Parathyroid adenoma (tissue), 2 donors: ENCODE measurements around the gene DRAP1.

Experiments used
- H2AFZ ChIP-seq: fragments of 300-600 bp; sonication (generic); one replicate; pipeline ENCODE4 v1.7.0; 2017; ENCODE audit warnings: antibody characterized with exemption, mild to moderate bottlenecking
- H3K27ac ChIP-seq: fragments of 300-600 bp; sonication (generic); one replicate; pipeline ENCODE4 v1.7.0; 2017
- H3K27me3 ChIP-seq: fragments of 300-600 bp; sonication (generic); one replicate; pipeline ENCODE4 v1.7.0; 2017; ENCODE audit warnings: low read length; ENCODE audit not compliant: control insufficient read depth, insufficient read depth
- H3K36me3 ChIP-seq: fragments of 300-600 bp; sonication (generic); one replicate; pipeline ENCODE4 v1.7.0; 2017; ENCODE audit warnings: low read length; ENCODE audit not compliant: control insufficient read depth, insufficient read depth
- H3K4me1 ChIP-seq: fragments of 300-600 bp; sonication (generic); one replicate; pipeline ENCODE4 v1.7.0; 2017; ENCODE audit warnings: control low read depth
- H3K4me2 ChIP-seq: fragments of 300-600 bp; sonication (generic); one replicate; pipeline ENCODE4 v1.7.0; 2017; ENCODE audit warnings: low read length
- H3K4me3 ChIP-seq: fragments of 300-600 bp; sonication (generic); one replicate; pipeline ENCODE4 v1.7.0; 2017; ENCODE audit warnings: low read depth, low read length
- H3K79me2 ChIP-seq: fragments of 300-600 bp; sonication (generic); one replicate; pipeline ENCODE4 v1.7.0; 2017; ENCODE audit warnings: control low read depth
- H3K9ac ChIP-seq: fragments of 300-600 bp; sonication (generic); one replicate; pipeline ENCODE4 v1.7.0; 2017; ENCODE audit warnings: mild to moderate bottlenecking
- H3K9me3 ChIP-seq: fragments of 300-600 bp; sonication (generic); one replicate; pipeline ENCODE4 v1.7.0; 2017; ENCODE audit warnings: low read length; ENCODE audit not compliant: control insufficient read depth
- CTCF ChIP-seq: fragments of 300-600 bp; sonication (generic); IDR thresholded peaks from one replicate; pipeline ENCODE4 v1.7.0; 2017; ENCODE audit warnings: antibody characterized with exemption, mild to moderate bottlenecking
- donor health status: primary hyperparathyroidism.

DRAP1 gene

DNA sequence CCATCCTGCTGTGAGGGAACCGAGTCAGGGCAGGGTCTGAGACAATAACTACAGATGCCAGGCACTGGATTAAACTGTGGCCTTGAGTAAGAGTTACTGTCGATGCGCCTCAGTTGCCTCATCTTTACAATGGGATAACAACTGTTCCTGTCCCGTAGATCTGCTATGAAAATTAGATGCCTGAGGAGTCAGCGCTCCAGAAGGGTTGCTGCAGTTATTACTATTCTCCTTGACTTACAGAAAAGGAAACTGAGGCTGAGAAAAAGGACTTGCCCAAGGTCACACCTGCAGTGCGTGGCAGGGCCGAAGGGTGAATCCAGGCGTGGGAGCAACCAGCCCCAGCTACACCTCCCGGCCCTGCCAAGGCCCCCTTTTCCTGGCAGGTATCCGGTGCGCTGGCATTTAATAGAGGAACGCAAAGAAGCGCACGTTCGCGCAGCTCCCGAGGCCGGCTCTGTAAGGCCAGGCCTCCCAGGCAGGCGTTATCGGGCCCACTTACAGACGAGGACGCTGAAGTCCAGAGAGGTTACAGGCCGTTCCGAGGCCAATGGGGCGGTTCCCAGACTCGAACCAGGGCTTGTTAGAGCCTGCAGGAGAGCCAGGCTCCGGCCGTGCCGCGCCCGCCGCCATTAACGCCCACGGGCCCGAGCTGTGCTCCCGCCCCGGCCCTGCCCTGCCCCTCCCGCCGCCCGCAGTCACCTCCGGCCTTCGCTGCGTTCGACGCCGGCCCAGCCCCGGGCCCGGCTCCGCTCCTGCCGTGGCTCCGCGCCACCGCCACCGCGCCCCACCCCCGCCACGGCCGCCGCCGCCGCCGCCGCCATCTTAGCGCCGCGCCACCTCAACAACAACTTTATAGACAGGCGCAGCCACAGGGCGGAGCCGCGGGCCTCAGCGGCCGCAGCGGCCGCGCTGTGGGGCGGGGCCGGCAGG, 750 bp upstream of the DRAP1 start, which contains the start of gene C11orf68:
TSS of gene C11orf68 (minus strand) at position 852 of the 930 bp plus-strand sequence. CDS start at position 821, 31 bp downstream.
- H3K9me3 ChIP-seq: no peaks in the 10 kb centered on the region
- H3K4me3 ChIP-seq: peak within 1 kb of the TSS; percentile 86
- H3K4me2 ChIP-seq: peak within 1 kb of the TSS; percentile 96
- H2AFZ ChIP-seq: peak within 1 kb of the TSS; percentile 85
- H3K79me2 ChIP-seq: peaks cover 2% of the 10 kb centered on the region
- peak within 1 kb of the TSS; percentile 84 for H3K9ac ChIP-seq
- no peaks in the 10 kb centered on the region for H3K36me3 ChIP-seq
- no peak for TF ChIP-seq CTCF
- peak within 1 kb of the TSS; percentile 74 for H3K27ac ChIP-seq
- no peaks in the 10 kb centered on the region for H3K27me3 ChIP-seq
- no peaks in the 10 kb centered on the region for H3K4me1 ChIP-seq

- Histone ChIP-seq H3K4me2 (peak overlapping the region; percentile 61), H3K9me3 (no peaks in the 10 kb centered on the region), H3K36me3 (no peaks in the 10 kb centered on the region), H2AFZ (peak overlapping the region; percentile 1), H3K9ac (no peak overlapping the region), H3K27ac (no peak overlapping the region), H3K27me3 (no peaks in the 10 kb centered on the region), H3K4me3 (peak overlapping the region; percentile 48), H3K79me2 (peaks cover 2% of the 10 kb centered on the region), H3K4me1 (no peaks in the 10 kb centered on the region)
- TF ChIP-seq CTCF: no peak
Measured at GRCh38 chr11:65919573-65920371, 546 bp downstream of the DRAP1 start.

DNA sequence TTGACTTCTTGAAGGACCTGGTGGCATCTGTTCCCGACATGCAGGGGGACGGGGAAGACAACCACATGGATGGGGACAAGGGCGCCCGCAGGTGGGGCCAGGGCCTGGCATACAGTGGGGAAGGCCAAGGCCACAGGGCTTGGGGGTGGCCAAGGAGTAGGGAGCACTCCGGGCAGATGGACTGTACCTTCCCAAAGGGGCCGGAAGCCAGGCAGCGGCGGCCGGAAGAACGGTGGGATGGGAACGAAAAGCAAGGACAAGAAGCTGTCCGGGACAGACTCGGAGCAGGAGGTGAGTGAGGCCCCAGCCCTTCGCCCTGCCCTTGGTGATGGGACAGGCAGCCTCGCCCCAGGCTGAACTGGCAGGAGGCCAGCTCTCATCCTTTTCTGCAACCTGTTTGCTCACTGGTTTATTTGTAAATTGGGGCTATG, 1.2 kb downstream of the DRAP1 start:
- no peak for TF ChIP-seq CTCF
- Histone ChIP-seq H3K27me3 (no peaks in the 10 kb centered on the region), H3K4me1 (no peaks in the 10 kb centered on the region), H3K4me3 (peak overlapping the region; percentile 48), H3K9ac (no peak overlapping the region), H2AFZ (no peak overlapping the region), H3K36me3 (no peaks in the 10 kb centered on the region), H3K79me2 (peaks cover 2% of the 10 kb centered on the region), H3K27ac (no peak overlapping the region), H3K9me3 (no peaks in the 10 kb centered on the region), H3K4me2 (peak overlapping the region; percentile 61)

DNA sequence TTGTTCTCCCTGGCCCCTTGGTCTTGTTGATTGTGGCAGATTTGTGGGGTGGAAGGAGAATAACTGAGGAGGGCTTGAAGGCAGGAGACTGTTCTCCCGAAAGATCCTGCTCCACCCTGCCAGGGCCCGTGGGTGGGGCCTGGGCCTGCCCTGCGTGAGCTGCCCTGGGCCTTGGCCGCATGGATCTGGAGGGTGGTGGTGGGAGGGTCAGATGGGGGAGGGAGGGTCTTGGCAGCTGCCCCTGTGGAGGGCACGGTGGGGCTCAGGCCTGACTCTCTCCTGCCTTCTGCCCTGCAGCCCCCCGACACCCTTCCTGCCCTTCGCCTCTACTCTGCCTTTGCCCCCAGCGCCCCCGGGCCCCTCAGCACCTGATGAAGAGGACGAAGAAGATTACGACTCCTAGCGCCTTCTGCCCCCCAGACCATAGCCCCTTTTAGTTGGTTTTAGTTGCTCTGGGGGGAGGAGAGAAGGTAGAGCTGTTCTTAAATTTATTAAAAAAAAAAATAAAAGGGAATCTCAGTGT, 1.9 kb downstream of the DRAP1 start:
- no peak overlapping the region for H3K27ac ChIP-seq
- peak overlapping the region; percentile 61 for H3K4me2 ChIP-seq
- H3K79me2 ChIP-seq: peaks cover 2% of the 10 kb centered on the region
- TF ChIP-seq CTCF: no peak
- no peaks in the 10 kb centered on the region for H3K27me3 ChIP-seq
- H3K4me3 ChIP-seq: no peak overlapping the region
- no peak overlapping the region for H3K9ac ChIP-seq
- H2AFZ ChIP-seq: no peak overlapping the region
- H3K36me3 ChIP-seq: no peaks in the 10 kb centered on the region
- H3K4me1 ChIP-seq: no peaks in the 10 kb centered on the region
- no peaks in the 10 kb centered on the region for H3K9me3 ChIP-seq
